Hepatocyte (in vitro differentiated cells): ENCODE measurements around the gene KDELR3.

Experiments
- CTCF ChIP-seq: fragments of 200-600 bp; sonication (generic); IDR thresholded peaks from 2 replicates; pipeline ENCODE4 v1.5.1; 2016; ENCODE audit warnings: antibody characterized with exemption, mild to moderate bottlenecking; ENCODE audit not compliant: poor library complexity
- EZH2 ChIP-seq: fragments of 200-600 bp; sonication (generic); IDR thresholded peaks from 2 replicates; pipeline ENCODE4 v1.6.1; 2016; ENCODE audit warnings: antibody characterized with exemption, mild to moderate bottlenecking, borderline replicate concordance

DNA sequence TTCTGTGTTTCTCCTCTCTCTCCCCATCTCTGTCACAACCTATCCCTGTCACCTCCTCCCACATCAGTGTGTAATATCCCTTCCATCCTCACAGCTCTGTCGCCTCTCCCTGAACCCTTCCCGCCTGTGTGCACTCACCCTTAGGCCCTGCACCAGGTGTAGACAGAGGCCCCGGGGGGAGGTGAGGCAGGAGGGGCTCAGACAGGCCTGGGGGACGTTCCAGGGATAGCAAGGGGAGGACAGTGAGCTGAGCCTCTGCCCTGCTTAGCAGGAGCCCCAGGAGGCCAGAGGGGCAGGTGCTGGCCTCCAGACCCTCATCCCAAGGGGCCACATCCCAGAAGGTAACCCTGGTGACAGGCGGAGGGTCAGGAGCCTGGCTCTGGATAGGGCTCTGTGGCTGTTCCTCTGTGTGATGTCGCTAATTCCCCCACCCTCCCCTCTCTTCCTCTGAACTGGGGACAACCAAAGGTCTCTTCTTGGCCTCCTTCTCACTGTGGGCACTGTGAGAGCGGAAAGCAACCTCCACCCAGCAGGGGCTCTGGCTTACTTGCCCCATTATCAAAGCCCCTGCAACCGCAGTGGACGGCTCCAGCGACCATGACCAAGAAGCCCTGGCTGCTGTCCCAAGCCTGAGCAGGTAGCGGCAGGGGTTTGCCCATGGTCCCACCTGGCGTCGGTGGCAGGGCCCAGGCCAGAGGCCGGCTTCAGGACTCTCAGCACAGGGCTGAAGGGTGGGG is 48.6 kb upstream of the KDELR3 start:
- TF ChIP-seq EZH2, result no peak
- TF ChIP-seq CTCF, result no peak
